Medulla oblongata (tissue), 1 donor: ENCODE data around the gene CETP.
"Not testable (repeated sequence)": the region's sequence is repeated elsewhere in the genome, so short reads cannot be mapped to it uniquely, and the experiment has no call there.

Experiments used
- DNase-seq: peaks from one replicate; pipeline ENCODE4 v3.0.0-alpha.2; 2015; ENCODE audit errors: extremely low spot score

CETP gene

GRCh38 chr16:56997931-56998330, 36.2 kb downstream of the CETP start:
- no peak for DNase-seq

- no peak for DNase-seq
Measured at GRCh38 chr16:56998352-56998751, 36.6 kb downstream of the CETP start.

GRCh38 chr16:56998861-56999260, 37.1 kb downstream of the CETP start:
- no peak for DNase-seq

- no peak for DNase-seq
Measured at GRCh38 chr16:56999409-57000270, 37.9 kb downstream of the CETP start.

GRCh38 chr16:57000271-57001025, 38.7 kb downstream of the CETP start:
- DNase-seq: no peak

GRCh38 chr16:57001026-57001679, 39.4 kb downstream of the CETP start:
- DNase-seq: no peak

GRCh38 chr16:57003439-57004386, 42.0 kb downstream of the CETP start:
- DNase-seq: no peak

GRCh38 chr16:57004387-57005250, 42.9 kb downstream of the CETP start:
- DNase-seq: no peak

- DNase-seq: not testable (repeated sequence)
Measured at GRCh38 chr16:57005597-57005996, 43.8 kb downstream of the CETP start.

- no peak for DNase-seq
Measured at GRCh38 chr16:57007050-57007449, 45.3 kb downstream of the CETP start.

- DNase-seq: no peak
Measured at GRCh38 chr16:57007530-57007929, 45.8 kb downstream of the CETP start.

- DNase-seq: no peak
Measured at GRCh38 chr16:57008440-57008839, 46.7 kb downstream of the CETP start.

- no peak for DNase-seq
Measured at GRCh38 chr16:57009643-57010170, 48.0 kb downstream of the CETP start.

GRCh38 chr16:57012353-57012752, 50.6 kb downstream of the CETP start:
- DNase-seq: no peak

- DNase-seq: no peak
Measured at GRCh38 chr16:57013229-57013628, 51.5 kb downstream of the CETP start.

GRCh38 chr16:57013902-57014301, 52.2 kb downstream of the CETP start:
- DNase-seq: no peak

- DNase-seq: no peak
Measured at GRCh38 chr16:57016301-57016700, 54.6 kb downstream of the CETP start.

GRCh38 chr16:57016831-57017230, 55.1 kb downstream of the CETP start:
- no peak for DNase-seq

GRCh38 chr16:57017251-57017650, 55.5 kb downstream of the CETP start:
- no peak for DNase-seq

GRCh38 chr16:57019746-57020145, 58.0 kb downstream of the CETP start:
- no peak for DNase-seq
